Superior temporal gyrus (tissue), 1 donor: ENCODE measurements around the gene STK32B.
"Not testable (repeated sequence)": the region's sequence is repeated elsewhere in the genome, so short reads cannot be mapped to it uniquely, and the experiment has no call there.

ENCODE experiments used
- DNase-seq: peaks from one replicate; pipeline ENCODE4 v3.0.0-alpha.2; 2016; ENCODE audit errors: extremely low spot score

STK32B gene

DNA sequence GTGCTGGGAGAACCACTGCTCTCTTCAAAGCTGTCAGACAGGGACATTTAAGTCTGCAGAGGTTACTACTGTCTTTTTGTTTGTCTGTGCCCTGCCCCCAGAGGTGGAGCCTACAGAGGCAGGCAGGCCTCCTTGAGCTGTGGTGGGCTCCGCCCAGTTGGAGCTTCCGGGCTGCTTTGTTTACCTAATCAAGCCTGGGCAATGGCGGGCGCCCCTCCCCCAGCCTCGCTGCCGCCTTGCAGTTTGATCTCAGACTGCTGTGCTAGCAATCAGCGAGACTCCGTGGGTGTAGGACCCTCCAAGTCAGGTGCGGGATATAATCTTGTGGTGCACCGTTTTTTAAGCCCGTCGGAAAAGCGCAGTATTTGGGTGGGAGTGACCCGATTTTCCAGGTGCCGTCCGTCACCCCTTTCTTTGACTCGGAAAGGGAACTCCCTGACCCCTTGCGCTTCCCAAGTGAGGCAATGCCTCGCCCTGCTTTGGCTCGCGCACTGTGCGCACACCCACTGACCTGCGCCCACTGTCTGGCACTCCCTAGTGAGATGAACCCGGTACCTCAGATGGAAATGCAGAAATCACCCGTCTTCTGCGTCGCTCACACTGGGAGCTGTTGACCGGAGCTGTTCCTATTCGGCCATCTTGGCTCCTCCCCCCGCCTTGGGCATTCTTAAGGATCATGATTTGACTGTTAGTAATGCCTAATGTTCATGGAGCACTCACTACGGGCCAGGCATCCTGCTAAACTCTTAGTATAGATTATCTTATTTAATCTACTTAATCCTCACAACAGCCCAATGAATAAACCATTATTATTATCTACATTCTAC is 392.9 kb downstream of the STK32B start:
- DNase-seq: not testable (repeated sequence)

DNA sequence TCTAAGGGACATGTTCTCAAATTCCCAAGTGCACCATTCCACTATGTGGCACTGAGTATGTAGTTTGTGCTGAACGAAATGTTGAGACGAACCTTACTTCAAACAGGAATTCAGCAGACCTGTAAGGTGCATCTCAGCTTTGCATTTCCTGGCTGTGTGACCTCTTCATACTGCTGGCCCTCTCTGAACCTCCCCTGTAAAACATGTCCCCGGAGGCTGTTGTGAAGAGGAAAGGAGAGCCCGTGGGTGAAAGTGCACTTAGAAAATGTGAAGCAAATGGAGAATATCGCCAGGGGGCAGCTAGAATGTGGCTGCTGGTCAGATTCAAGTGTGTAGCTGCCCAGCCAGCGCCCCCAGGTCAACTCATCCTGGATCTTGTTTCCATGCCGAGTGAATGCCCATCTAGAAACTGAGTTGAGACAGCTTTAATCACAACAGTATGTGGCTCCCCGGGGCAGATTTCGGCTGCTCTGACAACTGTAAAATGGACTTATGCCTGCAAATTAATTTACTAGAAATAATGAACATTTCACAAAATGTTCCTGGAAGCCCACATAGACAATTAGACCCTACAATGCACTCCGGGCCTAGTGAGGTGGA is 393.7 kb downstream of the STK32B start:
- no peak for DNase-seq

DNA sequence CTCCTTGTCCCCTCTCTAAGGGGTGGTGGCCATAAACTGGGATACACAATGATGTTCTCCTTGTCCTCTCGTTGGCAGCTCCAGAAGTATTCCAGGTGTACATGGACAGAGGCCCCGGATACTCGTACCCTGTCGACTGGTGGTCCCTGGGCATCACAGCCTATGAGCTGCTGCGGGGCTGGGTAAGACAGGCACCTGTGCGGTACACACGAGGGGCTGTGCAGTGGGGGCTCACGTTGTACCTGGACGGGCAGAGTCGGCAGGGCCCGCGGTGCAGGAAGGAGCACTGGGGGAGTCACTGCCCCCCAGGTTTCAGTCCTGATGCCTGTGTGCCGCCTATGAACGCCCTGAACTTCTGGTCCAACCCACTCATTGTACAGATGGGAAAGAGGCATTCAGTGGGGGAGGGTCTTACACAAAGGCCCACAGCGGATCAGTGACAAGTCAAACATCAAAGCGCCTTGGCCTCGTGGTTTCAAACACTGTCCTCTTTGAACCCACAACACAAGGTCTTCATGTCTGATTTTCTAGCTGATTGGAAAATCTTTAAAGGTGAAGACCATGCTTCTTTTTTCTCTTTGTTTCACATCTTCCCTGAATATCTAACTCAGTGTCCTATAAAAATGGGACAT is 395.4 kb downstream of the STK32B start:
- DNase-seq: no peak

DNA sequence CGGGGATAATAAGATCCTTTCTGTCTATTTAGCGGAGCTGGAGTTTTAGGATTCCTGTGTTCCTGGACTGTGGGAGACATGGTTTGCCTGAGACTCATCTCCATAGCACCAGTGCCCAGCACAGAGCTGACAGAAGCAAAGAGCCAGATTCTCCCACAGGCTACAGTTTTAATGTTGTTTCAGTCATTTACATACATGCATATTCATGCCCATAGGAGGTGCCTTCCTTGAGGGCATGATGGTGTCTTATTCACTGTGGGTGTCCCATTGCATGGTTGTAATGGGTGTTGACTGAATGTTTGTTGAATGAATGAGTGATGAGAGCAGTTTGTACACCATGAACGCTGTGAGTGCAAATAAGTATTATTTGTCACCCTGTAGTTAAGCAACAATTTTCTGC is 396.5 kb downstream of the STK32B start:
- no peak for DNase-seq

DNA sequence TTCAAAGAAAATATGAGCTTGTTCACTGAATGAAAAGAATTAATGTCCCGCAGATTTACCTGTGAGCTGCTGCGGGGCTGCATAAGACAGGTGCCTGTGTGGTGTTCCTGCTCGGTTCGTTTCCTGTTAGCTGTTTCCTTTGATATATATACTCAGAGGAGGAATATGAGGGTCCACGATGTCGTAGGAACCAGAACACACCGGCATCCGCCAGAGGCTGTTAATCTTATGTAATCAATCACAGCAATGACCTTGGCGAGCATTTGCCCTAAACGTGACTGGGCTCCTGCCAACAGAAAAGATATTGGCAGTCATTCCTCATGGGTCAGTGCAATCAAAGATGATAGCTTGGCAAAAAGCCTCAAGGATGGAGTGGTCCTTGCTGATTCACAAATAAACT is 396.9 kb downstream of the STK32B start:
- DNase-seq: no peak

- DNase-seq: no peak
These were observed 400.0 kb downstream of the STK32B start for GRCh38 chr4:5451243-5451642.

DNA sequence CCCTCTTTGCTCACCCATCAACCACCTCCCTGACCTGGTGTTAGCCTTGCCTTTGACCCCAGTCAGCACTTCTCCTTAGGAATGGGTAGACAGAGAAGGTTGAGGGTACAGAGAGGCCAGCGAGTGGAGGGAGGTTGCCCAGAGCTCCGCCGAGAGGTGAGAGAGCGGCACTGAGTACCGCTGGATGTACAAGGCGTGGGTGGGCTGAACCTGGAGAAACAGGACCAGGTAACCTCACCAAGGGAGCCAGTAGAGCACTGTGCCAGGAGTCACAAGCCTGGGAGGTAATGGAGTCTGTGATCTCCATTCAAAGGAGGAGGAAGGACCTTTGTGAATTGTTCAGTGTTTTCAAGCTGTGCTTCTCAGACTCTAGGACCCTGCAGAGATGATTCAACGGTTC is 400.9 kb downstream of the STK32B start:
- no peak for DNase-seq

DNA sequence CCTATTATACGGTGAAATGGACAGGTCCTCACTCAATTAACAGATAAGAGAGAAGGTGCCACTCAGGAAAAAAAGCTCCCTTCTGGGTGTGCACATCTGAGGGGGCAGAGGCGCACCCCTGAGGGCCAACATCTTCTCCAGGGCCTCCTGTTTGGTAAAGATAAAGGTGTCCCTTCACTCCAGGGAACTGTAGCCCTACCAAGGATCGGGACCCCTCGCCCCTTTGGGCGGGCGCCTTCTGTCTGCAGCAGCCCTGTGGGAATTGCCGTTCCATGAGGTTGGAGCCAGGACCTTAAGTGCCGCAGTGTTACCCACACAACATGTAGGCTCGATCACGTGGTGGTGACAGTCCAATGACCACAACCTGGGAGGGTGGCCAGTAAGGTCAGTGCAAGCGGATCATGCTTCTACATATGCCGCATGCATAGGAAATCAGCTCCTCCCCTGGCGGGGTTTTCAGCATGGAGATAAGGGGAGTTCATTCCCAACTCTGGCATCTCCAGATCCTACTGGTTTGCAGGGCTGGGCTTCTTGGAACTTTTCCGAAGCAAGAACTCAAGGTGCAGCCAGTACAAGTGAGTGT is 403.8 kb downstream of the STK32B start:
- no peak for DNase-seq

- no peak for DNase-seq
These were observed 405.1 kb downstream of the STK32B start for GRCh38 chr4:5456296-5456845.

DNA sequence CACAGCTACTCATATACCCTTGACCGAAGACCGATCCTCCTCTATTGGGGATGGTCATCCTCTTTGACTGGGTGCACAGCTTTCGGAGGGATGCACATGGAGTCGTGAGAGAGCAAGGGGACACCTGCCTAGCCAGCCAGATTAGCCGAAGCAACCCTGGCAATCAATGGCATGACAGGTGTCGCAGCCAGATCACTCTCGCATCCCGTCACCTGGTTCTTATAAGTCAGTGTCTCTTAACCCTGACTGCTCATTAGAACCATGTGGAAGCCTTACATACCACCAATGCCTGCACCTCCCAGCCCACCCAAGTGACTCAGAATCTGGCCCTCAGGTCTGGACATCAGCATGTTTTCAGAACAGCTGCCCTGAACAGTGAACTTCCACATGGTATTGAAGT is 407.4 kb downstream of the STK32B start:
- DNase-seq: no peak

DNA sequence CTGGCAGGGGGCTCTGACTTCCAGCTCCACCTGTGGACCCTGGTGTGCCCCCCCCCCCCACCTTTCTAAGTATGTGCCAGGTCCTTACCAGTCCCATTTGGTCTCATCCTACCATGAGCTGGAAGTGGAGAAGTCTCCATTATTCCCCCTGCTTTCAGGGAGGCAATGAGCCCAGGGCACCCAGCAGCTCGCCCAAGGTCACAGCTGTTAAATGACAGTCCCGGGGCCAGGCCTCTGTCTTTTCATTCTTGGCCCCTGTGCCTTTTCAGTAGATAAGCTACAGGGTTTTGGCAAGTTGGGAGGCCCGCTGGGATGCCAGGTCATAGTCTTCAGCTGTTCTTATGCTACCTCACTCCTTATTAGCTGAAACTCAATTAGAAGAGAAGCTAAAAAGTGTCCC is 408.0 kb downstream of the STK32B start:
- DNase-seq: no peak

DNA sequence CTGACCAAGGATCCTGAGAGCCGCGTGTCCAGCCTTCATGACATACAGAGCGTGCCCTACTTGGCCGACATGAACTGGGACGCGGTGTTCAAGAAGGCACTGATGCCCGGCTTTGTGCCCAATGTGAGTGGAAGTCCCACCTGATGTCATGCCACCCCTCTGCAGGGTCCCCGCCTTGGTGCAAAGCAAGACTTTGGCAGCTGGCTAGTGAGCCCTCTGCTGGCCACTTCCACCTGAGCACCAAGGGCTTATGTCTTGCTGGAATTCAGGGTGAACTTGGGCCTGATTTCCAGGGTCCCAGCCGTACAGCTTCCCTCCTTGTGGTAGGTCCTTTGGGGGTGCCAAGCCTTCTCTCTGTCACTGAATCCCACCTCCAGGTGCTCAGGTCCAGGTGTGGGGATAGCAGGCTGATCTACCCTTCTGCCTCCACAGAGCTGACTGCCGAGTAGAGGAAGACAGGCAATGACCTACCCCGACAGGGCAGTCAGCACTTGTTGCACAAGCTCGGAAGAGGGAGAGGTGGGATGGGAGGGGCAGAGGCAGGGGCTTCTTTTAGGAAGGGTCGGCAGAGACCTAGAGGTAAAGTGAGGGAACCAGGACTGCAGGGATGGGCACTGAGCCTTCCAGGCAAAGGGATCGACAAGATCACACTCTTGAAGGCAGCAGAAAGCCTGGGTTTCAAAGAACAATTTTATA is 409.0 kb downstream of the STK32B start:
- peak; percentile 22 for DNase-seq

- no peak for DNase-seq
These were observed 410.2 kb downstream of the STK32B start for GRCh38 chr4:5461477-5461876.

DNA sequence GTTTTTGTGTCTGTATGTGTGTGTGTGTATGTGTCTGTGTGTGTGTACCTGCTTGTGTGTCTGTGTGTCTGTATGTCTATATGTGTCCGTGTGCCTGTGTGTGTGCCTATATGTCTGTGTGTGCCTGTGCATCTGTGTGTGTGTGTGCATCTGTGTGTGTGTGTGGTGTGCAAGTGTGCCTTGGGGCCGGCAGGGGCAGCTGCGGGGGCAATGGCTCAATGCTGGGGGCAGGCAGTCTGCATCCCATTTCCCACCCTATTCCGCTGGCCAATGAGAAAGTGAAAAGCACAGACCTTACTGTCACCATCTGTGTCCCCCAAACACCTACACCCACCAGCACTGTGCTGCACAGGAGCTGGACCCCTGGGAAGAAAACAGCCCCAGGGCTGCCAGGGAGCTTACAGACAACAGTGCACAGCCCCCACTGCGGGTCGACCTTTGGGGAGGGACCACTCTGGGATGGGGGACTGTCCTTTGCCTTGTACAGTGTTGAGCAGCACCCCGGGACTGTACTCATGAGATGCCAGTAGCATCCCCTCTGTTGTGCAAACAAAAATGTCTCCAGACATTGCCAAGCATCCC is 411.1 kb downstream of the STK32B start:
- DNase-seq: no peak

DNA sequence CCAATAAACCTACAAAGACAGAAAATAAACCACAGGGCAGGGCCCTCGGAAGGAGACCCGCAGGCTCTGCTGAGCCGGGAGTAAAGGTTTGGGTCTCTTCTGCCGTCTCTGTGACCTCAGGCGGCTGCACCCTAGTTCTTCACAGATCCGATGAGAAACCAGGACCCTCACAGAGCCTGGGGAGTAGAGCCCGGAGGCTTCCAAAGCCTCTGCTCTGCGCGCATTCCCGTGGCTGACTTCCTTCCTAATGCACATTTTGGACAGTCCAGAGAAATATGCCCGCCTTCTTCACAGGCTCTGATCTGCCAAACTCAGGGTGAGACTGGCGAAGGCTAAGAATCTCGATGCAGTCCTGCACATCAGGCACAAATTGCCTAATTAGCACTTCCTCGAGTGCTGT is 411.6 kb downstream of the STK32B start:
- DNase-seq: no peak

DNA sequence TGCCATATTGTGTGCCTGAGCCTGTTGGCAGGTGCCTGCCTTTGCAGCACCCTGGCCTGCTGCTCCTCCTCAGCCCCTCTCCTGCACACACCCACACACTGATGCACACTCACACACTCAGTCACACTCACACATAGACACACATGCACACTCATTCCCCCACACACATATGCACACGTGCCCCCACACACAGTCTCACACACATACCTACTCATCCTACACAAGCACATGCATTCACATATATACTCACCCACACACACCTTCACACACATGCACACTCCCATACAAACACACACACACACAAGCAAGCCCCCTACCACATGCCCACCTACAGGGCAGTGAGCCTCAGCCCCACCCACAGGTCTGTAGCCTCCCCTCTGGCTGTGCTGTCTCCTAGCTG is 412.1 kb downstream of the STK32B start:
- DNase-seq: no peak

DNA sequence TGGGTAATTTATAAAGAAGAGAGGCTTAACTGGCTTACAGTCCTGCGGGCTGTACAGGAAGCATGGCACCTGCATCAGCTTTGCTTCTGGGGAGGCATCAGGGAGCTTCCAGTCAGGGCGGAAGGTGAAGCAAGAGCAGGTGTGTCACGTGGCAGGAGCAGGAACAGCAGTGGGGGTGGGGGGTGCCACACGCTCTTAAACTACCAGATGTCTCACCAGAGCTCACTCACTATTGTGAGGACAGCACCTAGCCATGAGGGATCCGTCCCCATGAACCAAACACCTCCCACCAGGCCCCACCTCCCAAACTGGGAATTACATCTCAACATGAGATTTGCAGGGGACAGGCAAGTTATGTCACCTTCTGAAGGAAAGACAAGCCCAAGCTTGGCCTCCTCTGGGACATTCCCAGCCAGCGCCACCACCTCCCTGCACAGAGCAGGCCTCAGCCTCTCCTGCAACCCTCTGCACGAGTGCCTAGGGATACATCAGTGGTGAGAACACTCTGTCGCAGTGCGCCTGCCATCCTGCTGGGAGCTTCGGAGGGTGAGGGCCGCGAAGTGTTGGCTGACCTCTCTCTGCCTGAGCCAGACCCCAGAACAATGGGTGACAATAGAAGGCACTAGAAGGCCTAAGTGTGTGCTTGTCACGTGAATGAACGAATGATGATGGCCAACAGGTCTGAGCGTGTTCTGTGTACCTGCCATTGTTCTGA is 412.8 kb downstream of the STK32B start:
- DNase-seq: no peak

DNA sequence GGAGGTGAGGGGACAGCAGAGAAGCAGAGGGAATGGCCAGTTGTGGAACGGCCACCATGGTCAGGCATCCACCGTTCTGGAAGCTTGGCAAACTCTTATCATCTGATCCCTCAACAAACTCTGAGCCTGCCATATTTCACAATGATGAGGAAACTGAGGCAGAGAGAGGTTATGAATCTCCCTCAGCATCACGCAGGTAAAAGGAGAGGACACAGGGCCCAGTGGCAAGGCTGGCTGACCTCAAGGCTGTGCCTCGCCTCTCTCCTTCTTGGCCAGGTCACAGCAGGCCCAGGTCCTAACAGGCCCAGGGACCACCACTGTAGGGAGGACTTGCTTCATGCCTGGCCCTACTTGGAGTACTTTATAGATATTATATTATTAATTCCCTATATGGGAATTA is 414.2 kb downstream of the STK32B start:
- no peak for DNase-seq

DNA sequence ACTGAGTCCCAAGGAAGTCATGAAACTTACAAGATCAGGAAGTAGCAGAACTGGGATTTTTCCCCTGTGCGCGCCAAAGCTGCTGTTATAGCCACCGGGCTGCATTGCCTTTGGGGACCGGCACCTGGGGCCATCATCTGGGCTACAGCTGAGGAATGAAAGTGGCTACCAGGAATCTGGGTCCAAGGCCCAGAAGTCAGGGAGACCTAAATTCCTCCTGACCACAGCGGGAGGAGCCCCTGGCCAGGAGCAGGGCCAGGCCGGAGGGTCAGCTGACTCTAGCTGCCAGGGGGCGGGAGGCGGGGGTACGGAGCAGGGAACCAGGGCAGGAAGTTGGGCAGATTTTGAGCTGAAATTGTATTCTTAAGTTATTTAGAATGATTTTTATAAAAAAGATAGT is 414.7 kb downstream of the STK32B start:
- DNase-seq: no peak

DNA sequence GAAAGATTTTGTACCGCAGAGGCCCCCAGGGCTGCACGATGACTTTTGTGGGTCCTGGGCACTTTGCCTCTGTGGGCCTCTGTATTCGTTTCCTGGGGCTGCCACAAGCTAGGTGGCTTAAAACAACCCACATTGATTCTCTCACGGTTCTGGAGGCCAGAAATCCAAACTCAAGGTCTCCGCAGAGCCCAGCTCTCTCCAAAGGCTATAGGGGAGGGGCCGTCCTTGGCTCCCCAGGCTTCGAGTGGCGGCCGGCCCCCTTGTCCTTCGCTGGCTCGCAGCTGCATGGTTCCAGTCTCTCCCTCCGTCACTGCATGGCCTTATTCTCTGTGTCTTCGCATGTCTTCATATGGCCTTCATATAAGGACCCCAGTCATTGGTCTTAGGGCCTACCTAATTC is 415.8 kb downstream of the STK32B start:
- no peak for DNase-seq
